Parathyroid adenoma (tissue), 2 donors: ENCODE data around the gene PIWIL4.
A peak's percentile ranks its signal among the peaks of the same experiment; 100 is the strongest.

Source experiments
- H2AFZ ChIP-seq: fragments of 300-600 bp; sonication (generic); one replicate; pipeline ENCODE4 v1.7.0; 2017; ENCODE audit warnings: antibody characterized with exemption, mild to moderate bottlenecking
- H3K27ac ChIP-seq: fragments of 300-600 bp; sonication (generic); one replicate; pipeline ENCODE4 v1.7.0; 2017
- H3K27me3 ChIP-seq: fragments of 300-600 bp; sonication (generic); one replicate; pipeline ENCODE4 v1.7.0; 2017; ENCODE audit warnings: low read length; ENCODE audit not compliant: control insufficient read depth, insufficient read depth
- H3K36me3 ChIP-seq: fragments of 300-600 bp; sonication (generic); one replicate; pipeline ENCODE4 v1.7.0; 2017; ENCODE audit warnings: low read length; ENCODE audit not compliant: control insufficient read depth, insufficient read depth
- H3K4me1 ChIP-seq: fragments of 300-600 bp; sonication (generic); one replicate; pipeline ENCODE4 v1.7.0; 2017; ENCODE audit warnings: control low read depth
- H3K4me2 ChIP-seq: fragments of 300-600 bp; sonication (generic); one replicate; pipeline ENCODE4 v1.7.0; 2017; ENCODE audit warnings: low read length
- H3K4me3 ChIP-seq: fragments of 300-600 bp; sonication (generic); one replicate; pipeline ENCODE4 v1.7.0; 2017; ENCODE audit warnings: low read depth, low read length
- H3K79me2 ChIP-seq: fragments of 300-600 bp; sonication (generic); one replicate; pipeline ENCODE4 v1.7.0; 2017; ENCODE audit warnings: control low read depth
- H3K9ac ChIP-seq: fragments of 300-600 bp; sonication (generic); one replicate; pipeline ENCODE4 v1.7.0; 2017; ENCODE audit warnings: mild to moderate bottlenecking
- H3K9me3 ChIP-seq: fragments of 300-600 bp; sonication (generic); one replicate; pipeline ENCODE4 v1.7.0; 2017; ENCODE audit warnings: low read length; ENCODE audit not compliant: control insufficient read depth
- CTCF ChIP-seq: fragments of 300-600 bp; sonication (generic); IDR thresholded peaks from one replicate; pipeline ENCODE4 v1.7.0; 2017; ENCODE audit warnings: antibody characterized with exemption, mild to moderate bottlenecking
- donor health status: primary hyperparathyroidism.

PIWIL4 gene

GRCh38 chr11:94539420-94539819 is 27.7 kb upstream of the PIWIL4 start:
- H3K4me1 ChIP-seq = no peaks in the 10 kb centered on the region
- H3K79me2 ChIP-seq = no peaks in the 10 kb centered on the region
- H3K9ac ChIP-seq = no peak overlapping the region
- H3K4me3 ChIP-seq = no peak overlapping the region
- no peak overlapping the region for H2AFZ ChIP-seq
- no peaks in the 10 kb centered on the region for H3K9me3 ChIP-seq
- H3K27ac ChIP-seq = no peak overlapping the region
- no peak overlapping the region for H3K4me2 ChIP-seq
- TF ChIP-seq CTCF = no peak
- H3K27me3 ChIP-seq = no peaks in the 10 kb centered on the region
- H3K36me3 ChIP-seq = no peaks in the 10 kb centered on the region

GRCh38 chr11:94543695-94544645 is 23.2 kb upstream of the PIWIL4 start, which contains the start of gene FUT4:
TSS of gene FUT4 (plus strand) at chr11:94543921. CDS start at chr11:94544134, 213 bp downstream.
- Histone ChIP-seq H3K79me2 (no peaks in the 10 kb centered on the region), H3K27ac (peak within 1 kb of the TSS; percentile 90), H3K4me3 (peak within 1 kb of the TSS; percentile 56), H2AFZ (peak within 1 kb of the TSS; percentile 99), H3K9me3 (no peaks in the 10 kb centered on the region), H3K4me2 (peak within 1 kb of the TSS; percentile 70), H3K4me1 (no peaks in the 10 kb centered on the region), H3K27me3 (no peaks in the 10 kb centered on the region), H3K36me3 (no peaks in the 10 kb centered on the region), H3K9ac (no peak within 1 kb of the TSS)
- no peak for TF ChIP-seq CTCF

GRCh38 chr11:94544646-94545263 is 22.4 kb upstream of the PIWIL4 start:
- Histone ChIP-seq H3K36me3 (no peaks in the 10 kb centered on the region), H3K9me3 (no peaks in the 10 kb centered on the region), H3K27ac (no peak overlapping the region), H3K79me2 (no peaks in the 10 kb centered on the region), H3K9ac (no peak overlapping the region), H3K4me2 (peak overlapping the region; percentile 70), H3K27me3 (no peaks in the 10 kb centered on the region), H2AFZ (peak overlapping the region; percentile 69), H3K4me3 (peak overlapping the region; percentile 11), H3K4me1 (no peaks in the 10 kb centered on the region)
- TF ChIP-seq CTCF = no peak

- H3K27me3 ChIP-seq = no peaks in the 10 kb centered on the region
- no peaks in the 10 kb centered on the region for H3K36me3 ChIP-seq
- TF ChIP-seq CTCF = no peak
- peak overlapping the region; percentile 70 for H3K4me2 ChIP-seq
- H3K9me3 ChIP-seq = no peaks in the 10 kb centered on the region
- H3K9ac ChIP-seq = no peak overlapping the region
- H3K27ac ChIP-seq = no peak overlapping the region
- no peaks in the 10 kb centered on the region for H3K4me1 ChIP-seq
- no peaks in the 10 kb centered on the region for H3K79me2 ChIP-seq
- peak overlapping the region; percentile 11 for H3K4me3 ChIP-seq
- H2AFZ ChIP-seq = no peak overlapping the region
These were observed 21.7 kb upstream of the PIWIL4 start for GRCh38 chr11:94545264-94546161.
